GM12878 (cell line): ENCODE measurements around the gene TSEN34. TPM values are rescaled to one million over a fixed set of nuclear protein-coding genes. Genes with fewer than 3 reads are reported as not detected.

Experiments used
- ATF2 ChIP-seq: IDR thresholded peaks from 2 replicates; pipeline ENCODE4 v1.6.1; 2012; ENCODE audit warnings: low read length, inconsistent platforms
- BMI1 ChIP-seq: fragments of 450-650 bp; IDR thresholded peaks from 2 replicates; pipeline ENCODE4 v1.6.1; 2016; ENCODE audit warnings: mild to moderate bottlenecking, moderate library complexity, borderline replicate concordance
- BRCA1 ChIP-seq: IDR thresholded peaks from 2 replicates; pipeline ENCODE4 v1.6.1; 2011; ENCODE audit warnings: low read depth, low read length, improper control_type of control experiment
- ELK1 ChIP-seq: IDR thresholded peaks from 2 replicates; pipeline ENCODE4 v1.6.1; 2012; ENCODE audit warnings: low read depth, low read length, improper control_type of control experiment
- FOXK2 ChIP-seq: fragments of 450-650 bp; IDR thresholded peaks from 2 replicates; pipeline ENCODE4 v1.6.1; 2017; ENCODE audit warnings: mild to moderate bottlenecking, moderate library complexity
- HCFC1 ChIP-seq: fragments of 150-350 bp; IDR thresholded peaks from 2 replicates; pipeline ENCODE4 v1.6.1; 2014; ENCODE audit warnings: low read length
- HDAC6 ChIP-seq: fragments of 200-600 bp; sonication (generic); IDR thresholded peaks from one replicate; pipeline ENCODE4 v1.8.0; 2017; ENCODE audit warnings: antibody characterized with exemption; ENCODE audit not compliant: unreplicated experiment
- MTA2 ChIP-seq: fragments of 450-650 bp; IDR thresholded peaks from 2 replicates; pipeline ENCODE4 v1.6.1; 2016; ENCODE audit warnings: low read depth, mild to moderate bottlenecking, moderate library complexity
- MXI1 ChIP-seq: fragments of 150-350 bp; IDR thresholded peaks from 2 replicates; pipeline ENCODE4 v1.6.1; 2011; ENCODE audit warnings: low read depth, mild to moderate bottlenecking, inconsistent platforms, low read length, improper control_type of control experiment
- NFYA ChIP-seq: IDR thresholded peaks from 2 replicates; pipeline ENCODE4 v1.6.1; 2011; ENCODE audit warnings: low read depth, mild to moderate bottlenecking, low read length, improper control_type of control experiment, borderline replicate concordance
- NR2C2 ChIP-seq: IDR thresholded peaks from 2 replicates; pipeline ENCODE4 v1.6.1; 2011; ENCODE audit warnings: borderline replicate concordance, low read depth; ENCODE audit not compliant: control insufficient read depth, insufficient read length
- PKNOX1 ChIP-seq: fragments of 450-650 bp; IDR thresholded peaks from 2 replicates; pipeline ENCODE4 v1.6.1; 2016; ENCODE audit warnings: mild to moderate bottlenecking
- RFX5 ChIP-seq: IDR thresholded peaks from 2 replicates; pipeline ENCODE4 v1.6.1; 2011; ENCODE audit warnings: low read depth, low read length, improper control_type of control experiment
- SRF ChIP-seq, 2 experiments: IDR thresholded peaks; 2 replicates each; pipeline ENCODE4 v1.6.1; 2011; ENCODE audit warnings: low read depth in 2 of 2, low read length in 2 of 2, mild to moderate bottlenecking in 1 of 2, moderate library complexity in 1 of 2
- polyA plus RNA-seq, 11 experiments: library from polyadenylated mRNA; depleted of rRNA in 4 of 11; unstranded in 6 of 11; stranded (reverse) in 5 of 11; fragments of >200 nt; fragmentation: Nextera tagmentation in 4 of 11; fragmentation: Illumina TruSeq in 1 of 11; extraction: Ambion mirVana in 4 of 11; extraction: Trizol in 1 of 11; gene quantifications; 1 replicate in 1 of 11; 2 replicates in 10 of 11; pipeline versions ENCODE4 v1.2.1 to v1.2.3, GENCODE V29; 2011 to 2016; ENCODE audit warnings: inconsistent platforms in 2 of 11, missing spikeins in 2 of 11, low read depth in 1 of 11
- total RNA-seq, 4 experiments: library from RNA; depleted of rRNA in 3 of 4; stranded (reverse); fragments of >200 nt in 3 of 4; fragmentation: Illumina TruSeq in 1 of 4; extraction: Trizol in 1 of 4; gene quantifications; 2 replicates each; pipeline versions ENCODE4 v1.2.1 to v1.2.3, GENCODE V29; 2013 to 2021
- TF ChIP-seq, protein P1 (sequence below): fragments of 450-650 bp; IDR thresholded peaks from 2 replicates; pipeline ENCODE4 v1.6.1; 2017; ENCODE audit warnings: mild to moderate bottlenecking, low read depth, inconsistent platforms; ENCODE audit not compliant: poor library complexity, severe bottlenecking
- TF ChIP-seq, protein P2 (sequence below): fragments of 450-650 bp; IDR thresholded peaks from 2 replicates; pipeline ENCODE4 v1.6.1; 2017; ENCODE audit warnings: low read depth, mild to moderate bottlenecking, moderate library complexity
- TF ChIP-seq, protein P3 (sequence below): IDR thresholded peaks from 2 replicates; pipeline ENCODE4 v1.6.1; 2011; ENCODE audit warnings: low read depth, mild to moderate bottlenecking, low read length, moderate library complexity, borderline replicate concordance; ENCODE audit errors: extremely low read depth

The TSEN34 gene
- total and polyA plus RNA-seq, 10 of the 15 experiments (the other 5 are each of a cell fraction or from before 2014, with no cell fraction given): 1.0 to 35.9 (median 16.8) TPM

- TF ChIP-seq, protein P1, sequence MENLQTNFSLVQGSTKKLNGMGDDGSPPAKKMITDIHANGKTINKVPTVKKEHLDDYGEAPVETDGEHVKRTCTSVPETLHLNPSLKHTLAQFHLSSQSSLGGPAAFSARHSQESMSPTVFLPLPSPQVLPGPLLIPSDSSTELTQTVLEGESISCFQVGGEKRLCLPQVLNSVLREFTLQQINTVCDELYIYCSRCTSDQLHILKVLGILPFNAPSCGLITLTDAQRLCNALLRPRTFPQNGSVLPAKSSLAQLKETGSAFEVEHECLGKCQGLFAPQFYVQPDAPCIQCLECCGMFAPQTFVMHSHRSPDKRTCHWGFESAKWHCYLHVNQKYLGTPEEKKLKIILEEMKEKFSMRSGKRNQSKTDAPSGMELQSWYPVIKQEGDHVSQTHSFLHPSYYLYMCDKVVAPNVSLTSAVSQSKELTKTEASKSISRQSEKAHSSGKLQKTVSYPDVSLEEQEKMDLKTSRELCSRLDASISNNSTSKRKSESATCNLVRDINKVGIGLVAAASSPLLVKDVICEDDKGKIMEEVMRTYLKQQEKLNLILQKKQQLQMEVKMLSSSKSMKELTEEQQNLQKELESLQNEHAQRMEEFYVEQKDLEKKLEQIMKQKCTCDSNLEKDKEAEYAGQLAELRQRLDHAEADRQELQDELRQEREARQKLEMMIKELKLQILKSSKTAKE: peak; percentile 70
- TF ChIP-seq HDAC6 (no peak), PKNOX1 (no peak), MTA2 (peak; percentile 73; the same call in 1 of the 2 replicates), BMI1 (0 out of 2 replicates have a peak, but pooled peaks have one; percentile 22), BRCA1 (no peak), NR2C2 (no peak), RFX5 (0 out of 2 replicates have a peak, but pooled peaks have one; percentile 42), SRF (IDR thresholded peaks at IDR 0.05; ENCODE audit: low read depth in 2 of 2, low read length in 2 of 2) (no peak), HCFC1 (no peak), FOXK2 (peak; percentile 74), NFYA (no peak), ELK1 (no peak), ATF2 (peak; percentile 84), MXI1 (no peak)
- TF ChIP-seq, protein P2, sequence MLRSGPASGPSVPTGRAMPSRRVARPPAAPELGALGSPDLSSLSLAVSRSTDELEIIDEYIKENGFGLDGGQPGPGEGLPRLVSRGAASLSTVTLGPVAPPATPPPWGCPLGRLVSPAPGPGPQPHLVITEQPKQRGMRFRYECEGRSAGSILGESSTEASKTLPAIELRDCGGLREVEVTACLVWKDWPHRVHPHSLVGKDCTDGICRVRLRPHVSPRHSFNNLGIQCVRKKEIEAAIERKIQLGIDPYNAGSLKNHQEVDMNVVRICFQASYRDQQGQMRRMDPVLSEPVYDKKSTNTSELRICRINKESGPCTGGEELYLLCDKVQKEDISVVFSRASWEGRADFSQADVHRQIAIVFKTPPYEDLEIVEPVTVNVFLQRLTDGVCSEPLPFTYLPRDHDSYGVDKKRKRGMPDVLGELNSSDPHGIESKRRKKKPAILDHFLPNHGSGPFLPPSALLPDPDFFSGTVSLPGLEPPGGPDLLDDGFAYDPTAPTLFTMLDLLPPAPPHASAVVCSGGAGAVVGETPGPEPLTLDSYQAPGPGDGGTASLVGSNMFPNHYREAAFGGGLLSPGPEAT: peak; percentile 83
- TF ChIP-seq, protein P3, sequence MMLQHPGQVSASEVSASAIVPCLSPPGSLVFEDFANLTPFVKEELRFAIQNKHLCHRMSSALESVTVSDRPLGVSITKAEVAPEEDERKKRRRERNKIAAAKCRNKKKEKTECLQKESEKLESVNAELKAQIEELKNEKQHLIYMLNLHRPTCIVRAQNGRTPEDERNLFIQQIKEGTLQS: no peak
These were observed 17.1 kb downstream of the TSEN34 start (continued) for GRCh38 chr19:54207983-54208783.
